GM21515 (cell line): ENCODE measurements around the gene SLC9C2.

Source experiments
- ATAC-seq: cut with Tn5 transposase; IDR thresholded peaks from one replicate; pipeline ENCODE4 v1.9.1; 2021; ENCODE audit not compliant: unreplicated experiment

Gene SLC9C2

GRCh38 chr1:173453982-173454381 is 148.9 kb downstream of the SLC9C2 start:
- ATAC-seq: no peak

- no peak for ATAC-seq
Observed at GRCh38 chr1:173451981-173452380, 150.9 kb downstream of the SLC9C2 start.
